H1 (cell line): Measurements from ENCODE around the gene INSYN1. TPM values are rescaled to one million over a fixed set of nuclear protein-coding genes. Genes with fewer than 3 reads are reported as not detected.
A peak's percentile ranks its signal among the peaks of the same experiment; 100 is the strongest.

ENCODE experiments used
- CTCF ChIA-PET: fragments of 300-600 bp; sonication (Branson Sonifier 250); formaldehyde crosslinking; loops from one replicate; lab custom pipeline; 2021; ENCODE audit not compliant: partially characterized antibody; lab: Charles Lee
- POLR2A ChIA-PET: fragments of 300-600 bp; sonication (Branson Sonifier 250); formaldehyde crosslinking; loops from one replicate; lab custom pipeline; 2021; ENCODE audit warnings: inconsistent platforms; ENCODE audit not compliant: partially characterized antibody; lab: Charles Lee
- DNase-seq, 2 experiments: peaks; one replicate each; pipeline versions ENCODE4 v3.0.0 to v3.0.0-alpha.2; 2010 to 2022; ENCODE audit warnings: low spot score in 2 of 2, low read depth in 1 of 2, mixed read lengths in 1 of 2
- FAIRE-seq: peaks from 2 replicates; lab custom pipeline; 2011; peaks lifted over from hg19 to GRCh38; lab: Jason Lieb, UNC
- H2AFZ ChIP-seq: 2 replicates; pipeline ENCODE4 v1.8.1; 2012; ENCODE audit warnings: low read length, inconsistent platforms
- H2AK5ac ChIP-seq: 2 replicates; pipeline ENCODE4 v1.6.1; 2013; ENCODE audit warnings: low read depth, low read length
- H2BK120ac ChIP-seq: replicated peaks from 2 replicates; pipeline ENCODE3; 2013; ENCODE audit warnings: low read depth, low read length, inconsistent platforms
- H2BK12ac ChIP-seq: 2 replicates; pipeline ENCODE4 v1.6.1; 2013; ENCODE audit warnings: low read depth, low read length
- H2BK15ac ChIP-seq: 2 replicates; pipeline ENCODE4 v1.6.1; 2013; ENCODE audit warnings: low read length
- H2BK20ac ChIP-seq: 2 replicates; pipeline ENCODE4 v1.6.1; 2013; ENCODE audit warnings: low read length
- H2BK5ac ChIP-seq: 2 replicates; pipeline ENCODE4 v1.6.1; 2013; ENCODE audit warnings: low read depth, low read length
- H3K14ac ChIP-seq: 2 replicates; pipeline ENCODE4 v1.6.1; 2013; ENCODE audit warnings: inconsistent platforms; ENCODE audit not compliant: insufficient read length
- H3K18ac ChIP-seq: 2 replicates; pipeline ENCODE4 v1.6.1; 2013; ENCODE audit warnings: low read length; ENCODE audit errors: extremely low read depth
- H3K23ac ChIP-seq: 2 replicates; pipeline ENCODE4 v1.6.1; 2013; ENCODE audit warnings: inconsistent platforms; ENCODE audit not compliant: insufficient read length
- H3K23me2 ChIP-seq: 2 replicates; pipeline ENCODE4 v1.6.1; 2013; ENCODE audit warnings: low read depth, low read length
- H3K27ac ChIP-seq: 2 replicates; pipeline ENCODE4 v1.6.1; 2011; ENCODE audit warnings: low read depth, low read length, inconsistent platforms
- H3K27me3 ChIP-seq, 4 experiments: replicated peaks in 1 of 4; 1 replicate in 1 of 4; 2 replicates in 3 of 4; pipeline versions ENCODE4 v1.6.1 to v1.8.1; 2011 to 2013; ENCODE audit warnings: low read length in 3 of 4, mild to moderate bottlenecking in 3 of 4, inconsistent platforms in 2 of 4, mixed read lengths in 2 of 4, moderate library complexity in 1 of 4; ENCODE audit not compliant: control insufficient read depth in 3 of 4, insufficient read depth in 3 of 4; ENCODE audit errors: extremely low read depth in 1 of 4
- H3K36me3 ChIP-seq, 4 experiments: 2 replicates each; pipeline versions ENCODE4 v1.6.1 to v1.8.1; 2011 to 2013; ENCODE audit warnings: mild to moderate bottlenecking in 4 of 4, low read length in 3 of 4, moderate library complexity in 2 of 4, control low read depth in 1 of 4, inconsistent platforms in 1 of 4; ENCODE audit not compliant: insufficient read depth in 4 of 4, control insufficient read depth in 2 of 4
- H3K4ac ChIP-seq: replicated peaks from 2 replicates; pipeline ENCODE3; 2013; ENCODE audit warnings: low read length, low read depth, mixed read lengths, inconsistent platforms; ENCODE audit not compliant: insufficient read length
- H3K4me1 ChIP-seq, 4 experiments: replicated peaks in 1 of 4; 1 replicate in 1 of 4; 2 replicates in 3 of 4; pipeline versions ENCODE4 v1.6.1 to v1.8.1; 2011 to 2013; ENCODE audit warnings: low read length in 3 of 4, inconsistent platforms in 2 of 4, mixed read lengths in 1 of 4; ENCODE audit not compliant: insufficient read depth in 4 of 4, control insufficient read depth in 3 of 4
- H3K4me2 ChIP-seq, 2 experiments: 2 replicates each; pipeline versions ENCODE4 v1.6.1 to v1.8.1; 2011 to 2013; ENCODE audit warnings: low read depth in 2 of 2, low read length in 2 of 2, control low read depth in 1 of 2, inconsistent platforms in 1 of 2, mild to moderate bottlenecking in 1 of 2; ENCODE audit not compliant: insufficient read depth in 1 of 2
- H3K4me3 ChIP-seq, 4 experiments: fragments of 200-600, 300-600 bp in 1 of 4; sonication (generic), shearing (Covaris generic), sonication (Bioruptor Twin) in 1 of 4; 2 replicates each; pipeline versions ENCODE4 v1.5.1 to v1.8.1; 2011 to 2016; ENCODE audit warnings: low read length in 4 of 4, low read depth in 3 of 4, control low read depth in 2 of 4, inconsistent platforms in 2 of 4, mild to moderate bottlenecking in 2 of 4, mixed read lengths in 1 of 4, moderate library complexity in 1 of 4; ENCODE audit not compliant: insufficient read depth in 2 of 4; ENCODE audit errors: extremely low read depth in 1 of 4
- H3K56ac ChIP-seq: replicated peaks from 2 replicates; pipeline ENCODE3; 2013; ENCODE audit warnings: low read depth, mild to moderate bottlenecking, mixed read lengths, low read length, inconsistent platforms; ENCODE audit not compliant: insufficient read length
- H3K79me1 ChIP-seq: 2 replicates; pipeline ENCODE4 v1.6.1; 2013; ENCODE audit warnings: low read depth, low read length, control low read depth
- H3K79me2 ChIP-seq, 2 experiments: 2 replicates each; pipeline versions ENCODE4 v1.6.1 to v1.8.1; 2012 to 2013; ENCODE audit warnings: low read length in 2 of 2, mild to moderate bottlenecking in 2 of 2, inconsistent platforms in 1 of 2; ENCODE audit not compliant: insufficient read depth in 2 of 2, control insufficient read depth in 1 of 2
- H3K9ac ChIP-seq, 4 experiments: replicated peaks in 1 of 4; 1 replicate in 1 of 4; 2 replicates in 3 of 4; pipeline versions ENCODE4 v1.6.1 to v1.8.1; 2011 to 2013; ENCODE audit warnings: low read depth in 3 of 4, low read length in 3 of 4, control low read depth in 2 of 4, mild to moderate bottlenecking in 2 of 4, moderate library complexity in 2 of 4, inconsistent platforms in 1 of 4; ENCODE audit errors: extremely low read depth in 1 of 4
- H3K9me3 ChIP-seq, 2 experiments: 2 replicates each; pipeline versions ENCODE4 v1.6.1 to v1.8.1; 2012 to 2013; ENCODE audit warnings: mild to moderate bottlenecking in 2 of 2, moderate library complexity in 2 of 2, control low read depth in 1 of 2, inconsistent platforms in 1 of 2, low read depth in 1 of 2, low read length in 1 of 2, mixed read lengths in 1 of 2; ENCODE audit not compliant: insufficient read depth in 2 of 2
- H4K20me1 ChIP-seq, 2 experiments: replicated peaks in 1 of 2; 2 replicates each; pipeline versions ENCODE3 to v1.8.1; 2011 to 2013; ENCODE audit warnings: inconsistent platforms in 2 of 2, low read length in 2 of 2, mild to moderate bottlenecking in 1 of 2; ENCODE audit not compliant: insufficient read depth in 2 of 2, control insufficient read depth in 1 of 2
- H4K5ac ChIP-seq: 2 replicates; pipeline ENCODE4 v1.6.1; 2013; ENCODE audit warnings: low read length, low read depth, mixed read lengths, inconsistent platforms; ENCODE audit not compliant: insufficient read length
- H4K8ac ChIP-seq: 2 replicates; pipeline ENCODE4 v1.8.0; 2013; ENCODE audit warnings: mild to moderate bottlenecking, moderate library complexity, low read length, inconsistent platforms; ENCODE audit not compliant: insufficient read depth; ENCODE audit errors: extremely low read depth
- H4K91ac ChIP-seq: replicated peaks from 2 replicates; pipeline ENCODE3; 2013; ENCODE audit warnings: low read length, mixed read lengths, inconsistent platforms; ENCODE audit not compliant: insufficient read length
- ATF2 ChIP-seq: IDR thresholded peaks from 2 replicates; pipeline ENCODE4 v1.6.1; 2012; ENCODE audit warnings: low read length, inconsistent platforms
- POLR2A ChIP-seq, 2 experiments: IDR thresholded peaks; 1 replicate in 1 of 2; 2 replicates in 1 of 2; pipeline ENCODE4 v1.6.1; 2011; ENCODE audit warnings: low read depth in 2 of 2, low read length in 2 of 2, mild to moderate bottlenecking in 2 of 2; ENCODE audit errors: control extremely low read depth in 1 of 2
- POLR2AphosphoS5 ChIP-seq: IDR thresholded peaks from 2 replicates; pipeline ENCODE4 v1.6.1; 2011; ENCODE audit warnings: low read depth, low read length
- RBBP5 ChIP-seq: IDR thresholded peaks from 2 replicates; pipeline ENCODE4 v1.7.1; 2012; ENCODE audit warnings: low read depth, mild to moderate bottlenecking, inconsistent platforms, low read length, moderate library complexity, borderline replicate concordance
- RFX5 ChIP-seq: IDR thresholded peaks from 2 replicates; pipeline ENCODE4 v1.6.1; 2011; ENCODE audit warnings: low read depth, low read length, improper control_type of control experiment, borderline replicate concordance
- RXRA ChIP-seq: IDR thresholded peaks from 2 replicates; pipeline ENCODE4 v1.6.1; 2011; ENCODE audit warnings: low read depth, mild to moderate bottlenecking, low read length, moderate library complexity; ENCODE audit not compliant: insufficient read depth
- SIN3A ChIP-seq, 2 experiments: IDR thresholded peaks in 1 of 2; conservative IDR thresholded peaks in 1 of 2; 2 replicates each; pipeline ENCODE4 v1.6.1; 2011 to 2012; ENCODE audit warnings: low read length in 2 of 2, improper control_type of control experiment in 1 of 2, low read depth in 1 of 2, mild to moderate bottlenecking in 1 of 2
- SIRT6 ChIP-seq: IDR thresholded peaks from one replicate; pipeline ENCODE4 v1.7.1; 2012; ENCODE audit warnings: low read length, inconsistent platforms
- SUZ12 ChIP-seq: fragments of 200-600 bp; sonication (generic); IDR thresholded peaks from 2 replicates; pipeline ENCODE4 v1.6.1; 2012; ENCODE audit warnings: mild to moderate bottlenecking, inconsistent platforms, low read length, moderate library complexity, mixed read lengths
- TAF1 ChIP-seq: IDR thresholded peaks from 2 replicates; pipeline ENCODE4 v1.6.1; 2011; ENCODE audit warnings: mild to moderate bottlenecking, low read depth, low read length
- TAF7 ChIP-seq: optimal IDR thresholded peaks from 2 replicates; pipeline ENCODE3; 2011; ENCODE audit warnings: low read depth, mild to moderate bottlenecking, inconsistent platforms, low read length, moderate library complexity, borderline replicate concordance
- TCF12 ChIP-seq: IDR thresholded peaks from 2 replicates; pipeline ENCODE4 v1.6.1; 2011; ENCODE audit warnings: low read depth, mild to moderate bottlenecking, low read length
- WGBS, 2 experiments: shearing (Covaris generic) in 1 of 2; methylation state at CpG; one replicate each; pipeline versions ENCODE4 v1.1.6 to v1.1.7; 2013 to 2015; ENCODE audit warnings: low lambda C conversion rate in 2 of 2, mixed read lengths in 2 of 2, inconsistent platforms in 1 of 2, low coverage in 1 of 2, missing lambda C conversion rate in 1 of 2; ENCODE audit not compliant: insufficient replicate concordance in 2 of 2, insufficient coverage in 1 of 2, insufficient read length in 1 of 2; ENCODE audit errors: extremely low coverage in 1 of 2, missing lambda C conversion rate in 1 of 2; 5-methylcytosine and 5-hydroxymethylcytosine counted together
- polyA plus RNA-seq, 7 experiments: library from polyadenylated mRNA; depleted of rRNA in 3 of 7; stranded (reverse) in 5 of 7; unstranded in 2 of 7; fragments of >200 nt in 5 of 7; fragments of 200-250 nt in 2 of 7; gene quantifications; 1 replicate in 5 of 7; 2 replicates in 1 of 7; 4 replicates in 1 of 7; pipeline versions ENCODE4 v1.2.1 to v1.2.3, GENCODE V29; 2011 to 2013; ENCODE audit warnings: missing spikeins in 2 of 7, mixed read lengths in 2 of 7
- total RNA-seq: library from RNA; stranded (reverse); fragmentation: NEBNext Ultra II Directional; extraction: Animal tissue kit (Norgen Biotek cat#: 25700); gene quantifications from 2 replicates; pipeline ENCODE4 v1.2.1, GENCODE V29; 2021

Gene INSYN1
- total and polyA plus RNA-seq, 2 of the 8 experiments (the other 6 are each of a cell fraction or from before 2014, with no cell fraction given), result 7.2 to 10.2 TPM

GRCh38 chr15:73732930-73733329, 20.2 kb downstream of the INSYN1 start:
- POLR2A ChIA-PET, result interaction anchor here (1.4 to 1.9 kb wide), 2 partner anchors 13 to 19 kb away, joined by 3 to 10 read pairs; no protein-coding TSS in a partner anchor
- FAIRE-seq, result no peak

More at GRCh38 chr15:73732930-73733329, 20.2 kb downstream of the INSYN1 start:
- Histone ChIP-seq H3K23ac (no peak overlapping the region), H2AK5ac (no peak overlapping the region), H3K14ac (no peak overlapping the region), H3K79me2 (no peaks in the 10 kb centered on the region), H3K9me3 (no peaks in the 10 kb centered on the region; a peak in 1 of 4 replicates), H2BK120ac (no peak overlapping the region), H2AFZ (no peak overlapping the region), H3K27ac (no peak overlapping the region), H3K4me3 (no peak overlapping the region), H4K5ac (no peak overlapping the region), H3K4ac (no peak overlapping the region), H3K27me3 (no peaks in the 10 kb centered on the region), H3K4me1 (no peaks in the 10 kb centered on the region; a peak in 2 of 7 replicates), H4K20me1 (no peaks in the 10 kb centered on the region), H3K79me1 (no peaks in the 10 kb centered on the region), H2BK5ac (no peak overlapping the region), H3K36me3 (no peaks in the 10 kb centered on the region), H3K9ac (no peak overlapping the region), H2BK12ac (no peak overlapping the region), H2BK15ac (no peak overlapping the region), H4K91ac (no peak overlapping the region), H3K18ac (no peak overlapping the region), H3K23me2 (no peaks in the 10 kb centered on the region), H3K4me2 (no peak overlapping the region), H3K56ac (no peak overlapping the region), H4K8ac (peak overlapping the region; percentile 45; the same call in 1 of the 2 replicates), H2BK20ac (no peak overlapping the region)
- TF ChIP-seq ATF2 (no peak), SUZ12 (no peak), RFX5 (no peak), POLR2AphosphoS5 (no peak), RXRA (no peak), SIRT6 (no peak), POLR2A (IDR thresholded peaks at IDR 0.05; ENCODE audit: control extremely low read depth in 1 of 2, low read depth in 2 of 2, low read length in 2 of 2) (no peak), SIN3A (conservative IDR thresholded peaks at IDR 0.05 in 1 of 2, IDR thresholded peaks at IDR 0.05 in 1 of 2; ENCODE audit: low read depth in 1 of 2, low read length in 2 of 2) (no peak), TAF1 (no peak), TCF12 (no peak), RBBP5 (no peak), TAF7 (no peak)
- no peak for DNase-seq
- CTCF ChIA-PET, result interaction anchor here (0.7 to 4.0 kb wide), 10 partner anchors 10 to 140 kb away, joined by 3 to 18 read pairs (median 4); partner anchors contain the start of gene TBC1D21
- 69% methylated on average over 3 of the region's 3 CpGs; no CpG with 5 or more reads in 1 of the 2 experiments for WGBS, 2 experiments
